ENCODE results near the gene TENM4. TPM values are rescaled to one million over a fixed set of nuclear protein-coding genes. Genes with fewer than 3 reads are reported as not detected.
"Not testable (repeated sequence)": the region's sequence is repeated elsewhere in the genome, so short reads cannot be mapped to it uniquely, and the experiment has no call there.

TENM4 gene
- polyA plus RNA-seq, 2 of the 4 experiments (the other 2 are of a cell fraction): 0.06 to 0.31 TPM

DNA sequence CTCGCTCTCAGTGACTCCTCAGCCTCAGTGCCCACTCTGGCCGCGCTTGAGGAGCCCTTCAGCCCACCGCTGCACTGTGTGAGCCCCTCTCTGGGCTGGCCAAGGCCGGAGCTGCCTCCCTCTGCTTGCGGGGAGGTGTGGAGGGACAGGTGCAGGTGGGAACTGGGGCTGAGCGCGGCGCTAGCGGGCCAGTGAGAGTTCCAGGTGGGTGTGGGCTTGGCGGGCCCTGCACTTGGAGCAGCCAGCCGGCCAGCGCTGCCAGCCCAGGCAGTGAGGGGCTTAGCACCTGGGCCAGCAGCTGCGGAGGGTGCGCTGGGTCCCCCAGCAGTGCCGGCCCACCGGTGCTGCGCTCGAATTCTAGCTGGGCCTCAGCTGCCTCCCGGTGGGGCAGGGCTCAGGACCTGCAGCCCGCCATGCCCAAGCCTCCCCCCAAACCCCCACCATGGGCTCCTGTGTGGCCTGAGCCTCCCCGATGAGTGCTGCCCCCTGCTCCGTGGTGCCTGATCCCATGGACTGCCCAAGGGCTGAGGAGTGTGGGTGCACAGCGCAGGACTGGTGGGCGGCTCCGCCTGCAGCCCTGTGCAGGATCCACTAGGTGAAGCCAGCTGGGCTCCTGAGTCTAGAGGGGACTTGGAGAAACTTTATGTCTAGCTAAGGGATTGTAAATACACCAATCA is 802.0 kb downstream of the TENM4 start:
- no peaks in the 10 kb centered on the region for H3K9me3 ChIP-seq
- no peak overlapping the region for H3K4me3 ChIP-seq
- ATAC-seq (no peak), DNase-seq (ENCODE audit: low read depth in 1 of 2, low spot score in 1 of 2) (no peak), FAIRE-seq (no peak)
- no peaks in the 10 kb centered on the region for H3K4me1 ChIP-seq
- POLR2A ChIA-PET: no interaction called here
- H3K27ac ChIP-seq: no peak overlapping the region
- 62% methylated on average over 16 of the region's 26 CpGs for WGBS (ENCODE audit: missing lambda C conversion rate)
- H3K4me2 ChIP-seq: no peak overlapping the region
- CTCF ChIA-PET: interaction anchor here (1.1 kb wide), 2 partner anchors 17 to 77 kb away, joined by 3 to 4 read pairs; no protein-coding TSS in a partner anchor
- TF ChIP-seq TFCP2L1 (CRISPR knock-in tag; IDR thresholded peaks at IDR 0.05) (no peak), ZNF302 (CRISPR knock-in tag; IDR thresholded peaks at IDR 0.05) (no peak), HOXA7 (CRISPR knock-in tag; IDR thresholded peaks at IDR 0.05) (no peak), CBX8 (IDR thresholded peaks at IDR 0.05) (no peak), RAD21 (conservative IDR thresholded peaks at IDR 0.05 in 1 of 2, IDR thresholded peaks at IDR 0.05 in 1 of 2) (no peak), JUN (IDR thresholded peaks at IDR 0.05) (no peak), SMC3 (IDR thresholded peaks at IDR 0.05) (no peak), JUNB (IDR thresholded peaks at IDR 0.05) (no peak), MYC (IDR thresholded peaks at IDR 0.05; ENCODE audit: borderline replicate concordance, low read length) (no peak), CEBPB (IDR thresholded peaks at IDR 0.05) (no peak), HOXB13 (CRISPR knock-in tag; IDR thresholded peaks at IDR 0.05; ENCODE audit: low read depth) (no peak), CHD4 (IDR thresholded peaks at IDR 0.05; ENCODE audit: borderline replicate concordance) (no peak)
- TF ChIP-seq, protein P1, sequence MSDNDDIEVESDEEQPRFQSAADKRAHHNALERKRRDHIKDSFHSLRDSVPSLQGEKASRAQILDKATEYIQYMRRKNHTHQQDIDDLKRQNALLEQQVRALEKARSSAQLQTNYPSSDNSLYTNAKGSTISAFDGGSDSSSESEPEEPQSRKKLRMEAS (IDR thresholded peaks at IDR 0.05): no peak
- TF ChIP-seq, protein P2, sequence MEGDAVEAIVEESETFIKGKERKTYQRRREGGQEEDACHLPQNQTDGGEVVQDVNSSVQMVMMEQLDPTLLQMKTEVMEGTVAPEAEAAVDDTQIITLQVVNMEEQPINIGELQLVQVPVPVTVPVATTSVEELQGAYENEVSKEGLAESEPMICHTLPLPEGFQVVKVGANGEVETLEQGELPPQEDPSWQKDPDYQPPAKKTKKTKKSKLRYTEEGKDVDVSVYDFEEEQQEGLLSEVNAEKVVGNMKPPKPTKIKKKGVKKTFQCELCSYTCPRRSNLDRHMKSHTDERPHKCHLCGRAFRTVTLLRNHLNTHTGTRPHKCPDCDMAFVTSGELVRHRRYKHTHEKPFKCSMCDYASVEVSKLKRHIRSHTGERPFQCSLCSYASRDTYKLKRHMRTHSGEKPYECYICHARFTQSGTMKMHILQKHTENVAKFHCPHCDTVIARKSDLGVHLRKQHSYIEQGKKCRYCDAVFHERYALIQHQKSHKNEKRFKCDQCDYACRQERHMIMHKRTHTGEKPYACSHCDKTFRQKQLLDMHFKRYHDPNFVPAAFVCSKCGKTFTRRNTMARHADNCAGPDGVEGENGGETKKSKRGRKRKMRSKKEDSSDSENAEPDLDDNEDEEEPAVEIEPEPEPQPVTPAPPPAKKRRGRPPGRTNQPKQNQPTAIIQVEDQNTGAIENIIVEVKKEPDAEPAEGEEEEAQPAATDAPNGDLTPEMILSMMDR (IDR thresholded peaks at IDR 0.05): no peak
- TF ChIP-seq, protein P3, sequence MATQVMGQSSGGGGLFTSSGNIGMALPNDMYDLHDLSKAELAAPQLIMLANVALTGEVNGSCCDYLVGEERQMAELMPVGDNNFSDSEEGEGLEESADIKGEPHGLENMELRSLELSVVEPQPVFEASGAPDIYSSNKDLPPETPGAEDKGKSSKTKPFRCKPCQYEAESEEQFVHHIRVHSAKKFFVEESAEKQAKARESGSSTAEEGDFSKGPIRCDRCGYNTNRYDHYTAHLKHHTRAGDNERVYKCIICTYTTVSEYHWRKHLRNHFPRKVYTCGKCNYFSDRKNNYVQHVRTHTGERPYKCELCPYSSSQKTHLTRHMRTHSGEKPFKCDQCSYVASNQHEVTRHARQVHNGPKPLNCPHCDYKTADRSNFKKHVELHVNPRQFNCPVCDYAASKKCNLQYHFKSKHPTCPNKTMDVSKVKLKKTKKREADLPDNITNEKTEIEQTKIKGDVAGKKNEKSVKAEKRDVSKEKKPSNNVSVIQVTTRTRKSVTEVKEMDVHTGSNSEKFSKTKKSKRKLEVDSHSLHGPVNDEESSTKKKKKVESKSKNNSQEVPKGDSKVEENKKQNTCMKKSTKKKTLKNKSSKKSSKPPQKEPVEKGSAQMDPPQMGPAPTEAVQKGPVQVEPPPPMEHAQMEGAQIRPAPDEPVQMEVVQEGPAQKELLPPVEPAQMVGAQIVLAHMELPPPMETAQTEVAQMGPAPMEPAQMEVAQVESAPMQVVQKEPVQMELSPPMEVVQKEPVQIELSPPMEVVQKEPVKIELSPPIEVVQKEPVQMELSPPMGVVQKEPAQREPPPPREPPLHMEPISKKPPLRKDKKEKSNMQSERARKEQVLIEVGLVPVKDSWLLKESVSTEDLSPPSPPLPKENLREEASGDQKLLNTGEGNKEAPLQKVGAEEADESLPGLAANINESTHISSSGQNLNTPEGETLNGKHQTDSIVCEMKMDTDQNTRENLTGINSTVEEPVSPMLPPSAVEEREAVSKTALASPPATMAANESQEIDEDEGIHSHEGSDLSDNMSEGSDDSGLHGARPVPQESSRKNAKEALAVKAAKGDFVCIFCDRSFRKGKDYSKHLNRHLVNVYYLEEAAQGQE (IDR thresholded peaks at IDR 0.05): no peak

DNA sequence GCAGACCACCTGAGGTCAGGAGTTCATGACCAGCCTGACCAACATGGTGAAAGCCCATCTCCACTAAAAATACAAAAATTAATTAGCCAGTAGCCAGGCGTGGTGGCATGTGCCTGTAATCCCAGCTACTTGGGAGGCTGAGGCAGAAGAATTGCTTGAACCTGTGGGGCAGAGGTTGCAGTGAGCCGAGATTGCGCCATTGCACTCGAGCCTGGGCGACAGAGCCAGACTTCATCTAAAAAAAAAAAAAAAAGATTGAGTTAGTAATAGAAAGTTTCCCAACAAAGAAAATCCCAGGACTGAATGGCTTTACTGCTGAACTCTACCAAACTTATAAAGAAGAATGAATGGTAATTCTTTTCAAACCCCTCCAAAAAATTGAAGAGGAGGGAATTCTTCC is 803.3 kb downstream of the TENM4 start:
- DNase-seq (ENCODE audit: low read depth in 1 of 2, low spot score in 1 of 2); H3K27ac ChIP-seq; CTCF ChIA-PET; H3K9me3 ChIP-seq; FAIRE-seq; H3K4me3 ChIP-seq; H3K4me2 ChIP-seq; ATAC-seq; POLR2A ChIA-PET; H3K4me1 ChIP-seq: not testable (repeated sequence)
- WGBS (ENCODE audit: missing lambda C conversion rate): 16% methylated on average over 5 of the region's 5 CpGs

DNA sequence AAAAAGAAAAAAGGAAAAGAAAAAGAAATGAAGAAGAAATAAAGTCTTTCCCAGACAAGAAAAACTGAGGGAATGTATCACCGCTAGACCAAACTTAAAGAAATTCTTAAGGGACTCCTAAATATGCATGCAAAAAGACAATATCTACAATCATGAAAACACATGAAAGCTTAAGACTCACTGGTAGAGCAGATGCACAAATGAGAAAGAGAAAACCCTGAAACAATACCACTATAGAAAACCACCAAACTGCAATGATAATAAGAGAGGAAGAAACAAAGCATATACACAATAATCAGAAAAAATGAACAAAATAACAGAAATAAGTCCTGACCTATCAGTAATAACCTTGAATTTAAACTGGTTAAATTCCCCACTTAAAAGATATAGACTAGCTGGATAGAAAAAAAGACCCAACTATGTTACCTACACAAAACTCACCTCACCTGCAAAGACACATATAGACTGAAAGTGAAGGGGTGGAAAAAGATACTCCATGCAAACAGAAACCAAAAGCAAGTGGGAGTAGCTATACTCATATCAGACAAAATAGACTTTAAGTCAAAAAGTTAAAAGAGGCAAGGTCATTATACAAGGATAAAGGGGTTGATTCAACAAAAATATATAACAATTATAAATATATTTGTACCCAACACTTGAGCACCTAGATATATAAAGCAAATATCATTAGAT is 804.9 kb downstream of the TENM4 start:
- POLR2A ChIA-PET: no interaction called here
- FAIRE-seq (no peak), ATAC-seq (no peak), DNase-seq (ENCODE audit: low read depth in 1 of 2, low spot score in 1 of 2) (no peak)
- CTCF ChIA-PET: interaction anchor here (1.8 kb wide), 1 partner anchor 9 kb away, joined by 12 read pairs; no protein-coding TSS in a partner anchor
- Histone ChIP-seq H3K9me3 (no peaks in the 10 kb centered on the region; the same call in 1 of the 3 replicates), H3K27ac (no peak overlapping the region), H3K4me2 (no peak overlapping the region), H3K4me1 (no peaks in the 10 kb centered on the region), H3K4me3 (no peak overlapping the region)
- TF ChIP-seq RCOR1 (IDR thresholded peaks at IDR 0.05; ENCODE audit: low read depth, low read length): no peak
- TF ChIP-seq CHD4 (IDR thresholded peaks at IDR 0.05; ENCODE audit: borderline replicate concordance): no peak
- TF ChIP-seq POLR2A (IDR thresholded peaks at IDR 0.05; ENCODE audit: low read length): no peak
- TF ChIP-seq KDM5A (IDR thresholded peaks at IDR 0.05): no peak
- no peak for TF ChIP-seq TP53 (CRISPR knock-in tag; IDR thresholded peaks at IDR 0.05)
- TF ChIP-seq ZFP36 (IDR thresholded peaks at IDR 0.05; ENCODE audit: borderline replicate concordance, partially characterized antibody): no peak
- no peak for TF ChIP-seq FOSB (CRISPR knock-in tag; IDR thresholded peaks at IDR 0.05)
- WGBS (ENCODE audit: missing lambda C conversion rate): 86% methylated on average over 1 of the region's 1 CpG
